Stimulated activated CD4-positive, alpha-beta T cell treated with anti-CD3 and anti-CD28 coated beads, Interleukin-2, amount 100 ng/mL, for 4 hours (primary cell): ENCODE data around the gene OBI1.

Experiments
- DNase-seq: peaks from one replicate; pipeline ENCODE4 v3.0.0-alpha.2; 2020; ENCODE audit warnings: low read depth

OBI1 gene

GRCh38 chr13:78658630-78659449 is at the start of gene OBI1:
Gene OBI1, minus strand, starts transcription at chr13:78659155. Its CDS starts 35 bp downstream, at chr13:78659120.
- DNase-seq = peak; percentile 85

- DNase-seq = no peak
Observed at GRCh38 chr13:78701383-78701782, 42.4 kb upstream of the OBI1 start.

GRCh38 chr13:78700121-78700910 is 41.4 kb upstream of the OBI1 start:
- DNase-seq = no peak

GRCh38 chr13:78689011-78689410 is 30.1 kb upstream of the OBI1 start:
- no peak for DNase-seq

- DNase-seq = no peak
Observed at GRCh38 chr13:78686461-78686860, 27.5 kb upstream of the OBI1 start.

- no peak for DNase-seq
Observed at GRCh38 chr13:78680576-78681350, 21.8 kb upstream of the OBI1 start.

- no peak for DNase-seq
Observed at GRCh38 chr13:78680115-78680561, 21.2 kb upstream of the OBI1 start.

- no peak for DNase-seq
Observed at GRCh38 chr13:78679329-78679728, 20.4 kb upstream of the OBI1 start.

- DNase-seq = no peak
Observed at GRCh38 chr13:78675112-78675511, 16.2 kb upstream of the OBI1 start.

GRCh38 chr13:78674638-78675037 is 15.7 kb upstream of the OBI1 start:
- no peak for DNase-seq

GRCh38 chr13:78662467-78662866 is 3.5 kb upstream of the OBI1 start:
- DNase-seq = no peak

GRCh38 chr13:78660495-78660857 is 1.5 kb upstream of the OBI1 start:
- DNase-seq = no peak

- DNase-seq = no peak
Observed at GRCh38 chr13:78659732-78660494, 958 bp upstream of the OBI1 start.

- DNase-seq = no peak
Observed at GRCh38 chr13:78659450-78659730, 435 bp upstream of the OBI1 start.

GRCh38 chr13:78657699-78658629 is 991 bp downstream of the OBI1 start:
- DNase-seq = no peak

GRCh38 chr13:78655906-78656305 is 3.0 kb downstream of the OBI1 start:
- no peak for DNase-seq

- no peak for DNase-seq
Observed at GRCh38 chr13:78655007-78655406, 3.9 kb downstream of the OBI1 start.

- no peak for DNase-seq
Observed at GRCh38 chr13:78652651-78653050, 6.3 kb downstream of the OBI1 start.

GRCh38 chr13:78650717-78651083 is 8.3 kb downstream of the OBI1 start:
- DNase-seq = no peak

- DNase-seq = no peak
Observed at GRCh38 chr13:78649997-78650716, 8.8 kb downstream of the OBI1 start.
